ENCODE results near the gene EYS.
"Not testable (repeated sequence)": the region's sequence is repeated elsewhere in the genome, so short reads cannot be mapped to it uniquely, and the experiment has no call there.

The EYS gene

GRCh38 chr6:64000818-64001491, 1706.1 kb downstream of the EYS start:
- no peak for DNase-seq

- no peak for DNase-seq
Observed at GRCh38 chr6:63999613-64000012, 1707.4 kb downstream of the EYS start.

DNA sequence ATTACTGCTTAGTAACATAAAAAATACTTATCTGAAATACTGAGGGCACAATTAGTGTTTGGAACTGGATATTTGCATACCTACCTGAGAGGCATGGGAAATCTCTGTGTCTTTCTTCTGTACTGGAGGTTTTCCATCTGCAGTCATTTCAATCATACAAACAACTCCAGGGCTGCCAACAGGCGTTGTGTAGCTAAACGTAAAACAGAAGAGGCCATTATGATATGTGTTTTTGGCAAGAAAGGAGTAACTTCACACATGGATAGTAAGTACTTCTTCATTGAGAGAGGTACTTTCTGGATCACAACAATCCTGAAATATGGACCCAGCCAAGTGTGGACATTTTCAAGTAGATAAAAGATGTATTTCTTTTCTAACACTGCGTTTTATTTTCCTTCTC, 1708.0 kb downstream of the EYS start:
- DNase-seq: no peak

- DNase-seq: no peak
Observed at GRCh38 chr6:63997734-63998133, 1709.3 kb downstream of the EYS start.

DNA sequence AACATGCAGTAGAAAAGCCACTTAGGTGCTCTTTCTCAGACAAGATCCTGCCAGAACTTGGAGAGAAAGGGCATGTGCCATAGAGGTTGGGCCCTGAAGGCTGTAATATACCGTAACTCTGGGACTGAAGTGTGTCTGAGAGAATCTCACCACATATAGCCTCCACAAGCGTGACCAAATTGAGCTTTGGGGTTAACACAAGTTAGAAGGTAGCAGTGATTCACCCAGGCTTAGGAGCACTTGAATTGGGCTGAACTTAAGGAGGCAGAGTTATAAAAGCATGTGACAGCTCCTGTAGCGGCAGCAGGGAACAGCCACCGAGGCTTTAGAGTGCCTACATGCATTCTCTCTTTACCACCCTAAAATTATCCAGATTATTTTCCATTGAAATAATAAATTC, 1709.8 kb downstream of the EYS start:
- no peak for DNase-seq

DNA sequence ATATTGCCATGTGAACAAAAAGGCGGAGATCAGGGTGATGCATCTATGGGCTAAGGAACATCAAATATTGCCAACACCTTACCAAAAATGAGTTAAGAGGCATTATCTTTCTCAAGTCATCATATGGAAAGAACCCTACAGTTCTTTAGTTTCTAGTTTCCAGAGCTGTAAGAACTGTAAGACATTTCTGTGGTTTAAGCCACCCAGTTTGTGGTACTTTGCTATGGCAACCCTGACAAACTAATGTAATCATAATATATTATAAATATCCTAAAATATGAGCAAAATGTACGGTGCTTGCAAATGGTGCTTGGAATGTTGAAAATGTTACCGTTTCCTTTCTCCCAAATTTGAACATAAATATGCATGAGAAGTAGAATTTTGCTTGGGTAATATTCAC, 1721.8 kb downstream of the EYS start:
- DNase-seq: no peak

DNA sequence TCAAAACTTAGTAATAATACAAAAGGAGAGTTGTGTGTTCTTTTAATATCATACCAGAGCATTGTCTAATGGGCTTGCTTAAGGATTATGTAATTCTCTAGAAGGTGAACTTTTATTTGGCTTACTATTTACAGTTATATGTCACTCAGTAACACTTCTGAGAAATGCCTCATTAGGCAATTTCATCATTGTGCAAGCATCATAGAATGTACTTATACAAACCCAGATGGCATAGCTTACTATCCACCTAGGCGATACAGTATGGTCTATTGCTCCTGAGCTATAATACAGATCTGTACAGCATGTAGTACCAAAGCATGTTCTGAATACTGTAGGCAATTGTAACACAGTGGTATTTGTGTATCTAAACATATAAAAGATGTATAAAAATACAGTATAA, 1731.3 kb downstream of the EYS start:
- no peak for DNase-seq

DNA sequence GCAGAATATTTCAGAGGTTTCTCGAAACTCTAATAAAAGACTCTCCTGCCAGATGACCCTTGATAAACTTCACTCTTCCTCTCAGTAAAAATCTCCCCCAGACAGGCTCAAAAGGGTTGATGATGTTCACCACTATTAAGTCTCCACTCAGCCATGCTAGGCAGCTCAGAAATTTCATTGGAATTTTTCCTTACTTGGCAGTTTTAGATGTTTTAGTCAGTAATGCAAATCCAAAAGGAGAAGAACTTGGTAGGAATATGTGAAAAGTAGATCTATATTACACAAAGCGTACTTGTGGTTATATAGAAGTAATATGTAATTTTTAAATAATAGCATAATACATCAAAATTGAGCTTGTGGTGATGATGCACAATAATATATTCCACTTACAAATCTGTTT, 1738.4 kb downstream of the EYS start:
- no peak for DNase-seq

DNA sequence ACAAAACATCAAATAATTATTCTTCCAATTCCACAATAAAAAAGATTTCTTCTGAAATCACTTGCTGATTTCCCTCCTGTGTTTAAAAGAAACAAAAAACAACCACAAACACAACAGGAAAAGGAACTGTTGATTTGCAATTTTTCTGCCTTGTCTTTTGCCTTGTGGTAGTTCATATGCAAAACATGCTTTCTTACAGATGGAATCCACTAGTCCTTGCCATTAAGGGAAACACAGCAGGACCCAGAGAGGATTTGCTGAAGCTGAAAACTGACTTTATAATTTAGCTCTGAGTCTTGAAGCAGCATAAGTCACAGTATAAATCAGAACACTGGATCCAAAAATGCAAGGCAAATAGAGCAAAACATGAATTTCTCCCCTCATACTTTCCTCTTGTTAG, 1742.7 kb downstream of the EYS start:
- no peak for DNase-seq

- DNase-seq: no peak
Observed at GRCh38 chr6:63963769-63964315, 1743.2 kb downstream of the EYS start.

DNA sequence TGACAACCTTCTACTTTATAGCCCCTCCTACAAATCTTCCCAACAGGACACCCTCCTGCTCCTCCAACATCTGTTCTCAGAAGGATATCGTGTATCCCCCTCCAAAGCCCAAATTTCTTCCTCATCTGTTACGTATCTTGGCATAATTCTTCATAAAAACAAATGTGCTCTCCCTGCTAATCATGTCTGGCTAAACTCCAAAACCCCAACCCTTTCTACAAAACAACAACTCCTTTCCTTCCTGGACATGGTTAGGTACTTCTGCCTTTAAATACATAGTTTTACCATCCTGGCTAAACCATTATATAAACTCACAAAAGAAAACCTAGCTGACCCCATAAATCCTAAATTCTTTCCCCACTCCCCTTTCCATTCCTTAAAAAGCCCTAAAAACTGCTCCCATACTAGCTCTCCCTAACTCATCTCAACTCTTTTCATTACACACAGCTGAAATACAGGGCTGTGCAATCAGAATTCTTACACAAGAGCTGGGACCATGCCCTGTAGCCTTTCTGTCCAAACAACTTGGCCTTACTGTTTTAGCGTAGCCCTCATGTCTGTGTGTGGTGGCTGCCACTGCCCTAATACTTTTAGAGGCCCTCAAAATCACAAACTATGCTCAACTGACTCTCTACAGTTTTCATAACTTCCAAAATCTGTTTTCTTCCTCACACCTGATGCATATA, 1753.5 kb downstream of the EYS start:
- DNase-seq: not testable (repeated sequence)

- no peak for DNase-seq
Observed at GRCh38 chr6:63947792-63948529, 1759.1 kb downstream of the EYS start.

- DNase-seq: no peak
Observed at GRCh38 chr6:63945987-63946386, 1761.0 kb downstream of the EYS start.

GRCh38 chr6:63943826-63944225, 1763.2 kb downstream of the EYS start:
- DNase-seq: no peak

DNA sequence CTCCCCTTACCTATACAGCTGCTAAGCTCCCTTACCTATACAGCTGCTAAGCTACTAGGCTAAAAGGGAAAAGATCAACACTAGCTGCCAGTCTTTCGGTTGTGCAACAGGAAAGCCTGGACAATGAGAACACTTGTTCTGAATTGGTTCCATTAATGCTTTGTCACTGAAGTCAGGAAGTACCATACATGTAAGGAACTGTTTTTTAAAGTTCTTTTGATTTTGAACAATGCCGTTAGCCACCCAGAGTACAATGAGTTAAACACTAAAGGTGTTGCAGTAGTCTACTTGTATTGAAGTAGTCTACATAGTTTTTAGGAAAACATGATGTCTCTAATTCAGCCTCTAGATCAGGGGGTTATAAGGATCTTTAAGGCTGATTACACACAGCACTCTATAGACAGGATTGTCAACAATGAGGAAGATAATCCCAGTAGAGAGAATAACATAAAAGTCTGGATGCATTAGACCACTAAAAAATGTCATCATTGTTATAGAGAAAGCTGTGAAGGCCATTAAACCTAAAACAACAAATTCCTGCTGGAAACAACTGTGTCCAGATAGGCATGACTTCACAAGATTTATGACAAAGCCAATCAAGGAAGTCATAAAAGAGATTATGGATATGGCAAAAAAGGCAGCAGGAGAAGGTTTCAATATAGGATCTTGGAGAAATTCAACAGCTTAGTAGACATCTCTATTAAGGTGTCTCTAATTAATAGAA, 1765.1 kb downstream of the EYS start:
- DNase-seq: no peak

GRCh38 chr6:63940056-63940455, 1767.0 kb downstream of the EYS start:
- no peak for DNase-seq

DNA sequence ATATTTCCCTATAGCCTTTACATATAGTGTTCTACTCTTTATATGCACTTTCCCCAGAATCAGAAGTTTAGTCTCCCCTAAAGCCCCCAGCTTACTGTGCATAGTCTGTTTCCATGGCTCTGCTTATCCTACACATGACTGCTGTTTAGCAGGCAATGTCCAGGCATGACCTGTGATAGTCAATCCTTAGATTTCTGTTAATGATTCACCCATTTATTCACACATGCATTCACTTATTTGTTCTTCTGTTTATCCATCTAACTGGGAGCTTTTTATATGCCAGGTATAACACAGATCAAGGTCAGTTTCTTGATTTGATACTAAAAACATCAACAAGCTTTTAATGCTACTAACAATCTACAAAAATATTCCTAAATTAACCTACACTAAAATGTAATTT, 1770.6 kb downstream of the EYS start:
- DNase-seq: no peak

DNA sequence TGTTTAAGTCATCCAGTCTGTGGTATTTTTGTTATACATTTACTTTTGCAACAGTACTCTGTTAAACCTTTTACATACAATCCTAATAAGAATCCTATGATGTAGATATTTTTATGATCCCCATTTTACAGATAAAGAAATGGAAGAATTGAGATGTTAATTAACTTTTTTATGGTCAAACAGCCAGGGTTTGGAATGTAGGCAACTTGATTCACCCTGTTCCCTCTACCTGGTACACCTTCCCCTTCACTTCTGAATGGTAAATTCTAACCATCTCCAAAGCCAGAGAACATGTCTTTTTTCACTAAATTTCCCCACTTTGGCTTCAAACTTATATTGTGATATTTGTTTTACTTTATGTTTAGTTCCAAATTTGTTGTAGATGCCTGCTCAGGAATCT, 1771.3 kb downstream of the EYS start:
- DNase-seq: no peak

GRCh38 chr6:63933948-63934347, 1773.1 kb downstream of the EYS start:
- DNase-seq: not testable (repeated sequence)

DNA sequence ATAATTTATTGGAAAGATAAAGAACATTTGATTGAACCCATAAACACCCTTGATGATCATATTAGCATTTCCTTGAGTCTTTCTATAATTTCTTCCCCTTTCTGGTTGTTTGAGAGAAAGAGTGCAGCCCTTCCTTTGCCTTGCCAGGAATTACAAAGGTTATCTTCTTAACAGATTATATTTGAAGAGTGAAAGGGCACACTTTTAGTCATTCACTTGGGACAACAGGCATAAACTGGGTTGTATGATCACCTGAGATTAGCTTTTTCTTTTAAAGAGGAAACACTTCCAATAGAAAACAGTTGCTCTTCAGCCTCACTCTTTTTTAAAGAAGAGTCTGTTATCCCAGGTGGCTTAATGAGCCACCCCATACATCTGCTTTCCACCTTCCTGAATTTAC, 1776.2 kb downstream of the EYS start:
- DNase-seq: no peak

DNA sequence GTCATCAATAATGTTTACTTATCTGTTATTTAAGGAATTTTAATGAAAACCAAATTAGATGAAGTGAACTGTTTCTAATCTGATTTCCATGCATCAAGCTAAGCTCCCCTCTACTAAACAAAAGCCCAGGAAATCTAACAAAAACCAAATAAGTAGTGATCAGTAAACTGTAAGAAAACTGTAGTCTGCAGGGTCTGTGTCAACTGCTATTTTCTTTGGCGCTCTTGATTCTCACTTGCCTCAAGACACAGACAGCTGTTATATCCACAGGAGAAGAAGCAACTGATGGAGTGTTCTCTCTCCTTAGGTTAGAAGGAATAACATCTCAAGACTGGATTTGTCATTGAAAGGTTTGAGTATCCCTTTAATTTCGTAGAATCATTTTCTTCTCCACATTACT, 1777.9 kb downstream of the EYS start:
- no peak for DNase-seq

DNA sequence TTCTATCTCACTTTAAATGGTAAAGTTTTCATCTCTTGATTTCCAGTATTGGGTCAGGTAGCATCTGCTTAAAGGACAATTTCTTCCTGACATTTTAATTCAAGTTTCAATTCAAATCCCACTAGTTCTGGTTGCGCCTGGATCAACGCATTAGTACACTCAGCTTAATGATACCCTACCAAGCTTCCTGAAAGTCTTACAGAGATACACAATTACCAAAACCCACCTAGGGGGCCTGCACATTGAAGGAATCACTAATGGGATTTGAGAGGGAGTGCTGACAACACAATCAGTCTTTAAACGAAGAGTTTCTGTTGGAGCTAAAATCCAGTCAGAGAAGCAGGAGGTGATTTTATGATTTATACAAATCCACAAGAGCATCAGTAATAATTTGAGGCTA, 1778.4 kb downstream of the EYS start:
- DNase-seq: no peak

All from CD4-positive, alpha-beta T cell treated with Interleukin-15 for 1 hour (primary cell).